Esophagus (tissue), 2 donors: ENCODE data around the gene ITPR3. TPM values are rescaled to one million over a fixed set of nuclear protein-coding genes. Genes with fewer than 3 reads are reported as not detected.

ENCODE experiments used
- H3K27ac ChIP-seq, 2 donors: one replicate each; pipeline ENCODE4 v1.5.1; 2013; ENCODE audit warnings: low read depth in 2 of 2, mild to moderate bottlenecking in 2 of 2, inconsistent platforms in 1 of 2, low read length in 1 of 2, moderate library complexity in 1 of 2
- H3K27me3 ChIP-seq, 2 donors: one replicate each; pipeline ENCODE4 v1.6.1; 2013; ENCODE audit warnings: low read length in 2 of 2, control low read depth in 1 of 2, mild to moderate bottlenecking in 1 of 2; ENCODE audit not compliant: insufficient read depth in 2 of 2, control insufficient read depth in 1 of 2
- H3K36me3 ChIP-seq, 2 donors: one replicate each; pipeline ENCODE4 v1.6.1; 2013; ENCODE audit warnings: low read length in 1 of 2; ENCODE audit not compliant: control insufficient read depth in 2 of 2, insufficient read depth in 2 of 2
- H3K4me1 ChIP-seq, 2 donors: one replicate each; pipeline ENCODE4 v1.6.1; 2013; ENCODE audit warnings: low read length in 1 of 2; ENCODE audit not compliant: control insufficient read depth in 2 of 2, insufficient read depth in 2 of 2
- H3K4me3 ChIP-seq, 2 donors: one replicate each; pipeline ENCODE4 v1.5.1; 2013; ENCODE audit warnings: low read length in 2 of 2, mild to moderate bottlenecking in 2 of 2, low read depth in 1 of 2, moderate library complexity in 1 of 2
- H3K9me3 ChIP-seq, 2 donors: one replicate each; pipeline ENCODE4 v1.6.1; 2013; ENCODE audit warnings: mild to moderate bottlenecking in 2 of 2, low read depth in 1 of 2, low read length in 1 of 2, moderate library complexity in 1 of 2; ENCODE audit not compliant: control insufficient read depth in 2 of 2, insufficient read depth in 1 of 2
- WGBS, 2 donors: extraction: QIAGEN DNeasy Blood & Tissue Kit; methylation state at CpG; one replicate each; pipeline ENCODE4 v1.1.7; 2013; 5-methylcytosine and 5-hydroxymethylcytosine counted together
- polyA plus RNA-seq, 2 donors: library from polyadenylated mRNA; stranded (reverse); fragments of 200-250 nt; gene quantifications; one replicate each; pipeline ENCODE4 v1.2.3, GENCODE V29; 2013
- donor health status: healthy with polysubstance abuse.
- donor health status: Bipolar disorder and iron deficiency.

ITPR3 gene
- polyA plus RNA-seq, 2 donors = 11.9 to 15.0 TPM

DNA sequence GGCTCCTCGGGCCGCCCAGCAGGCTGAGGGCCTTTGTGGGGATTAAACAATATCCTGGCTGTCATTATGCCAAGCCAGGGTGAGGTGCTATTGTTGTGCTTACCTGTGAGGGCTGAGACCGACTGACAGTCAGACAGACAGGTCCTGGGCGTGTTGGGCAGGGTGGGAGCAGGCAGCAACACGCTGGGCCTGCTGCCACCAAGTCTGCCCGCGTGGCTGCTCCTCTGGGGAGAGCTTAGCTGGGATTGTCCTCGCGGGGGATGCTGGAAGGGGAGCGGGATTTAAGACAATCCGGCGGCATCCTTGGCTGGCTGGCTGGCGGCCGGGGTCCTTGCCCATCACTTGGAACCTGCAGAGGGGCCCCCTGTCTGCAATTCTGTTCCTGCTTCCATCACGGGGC is 20.0 kb downstream of the ITPR3 start:
- Histone ChIP-seq H3K27ac (no peak overlapping the region), H3K9me3 (peaks cover 0 to 1% of the 10 kb centered on the region in 2 donors), H3K27me3 (no peaks in the 10 kb centered on the region), H3K36me3 (peaks cover 0 to 5% of the 10 kb centered on the region in 2 donors), H3K4me1 (peaks cover 0 to 17% of the 10 kb centered on the region in 2 donors), H3K4me3 (no peak overlapping the region)
- WGBS, 2 donors = 51 to 74% methylated on average over 14 to 15 of the region's 15 CpGs

DNA sequence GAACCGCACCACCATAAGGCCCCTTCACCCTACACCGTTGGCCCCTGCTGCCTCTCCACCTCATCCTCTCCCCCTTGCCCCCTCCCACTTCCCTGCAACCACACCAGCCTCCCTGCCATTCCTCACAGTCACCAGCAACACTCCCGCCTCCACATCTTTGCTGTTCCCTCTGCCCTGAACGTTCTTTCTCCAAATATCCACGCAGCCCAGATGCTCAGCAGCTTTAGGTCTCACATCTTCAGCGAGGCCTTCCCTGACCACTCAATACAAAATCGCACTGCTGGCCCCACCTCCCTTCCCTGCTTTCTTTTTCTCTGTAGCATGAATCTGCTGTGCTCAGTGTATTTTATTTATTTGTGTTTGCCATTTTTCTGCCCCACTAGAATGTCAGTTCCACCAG is 20.5 kb downstream of the ITPR3 start:
- Histone ChIP-seq H3K4me3 (no peak overlapping the region), H3K27ac (no peak overlapping the region), H3K27me3 (no peaks in the 10 kb centered on the region), H3K4me1 (peaks cover 0 to 17% of the 10 kb centered on the region in 2 donors), H3K36me3 (peaks cover 0 to 5% of the 10 kb centered on the region in 2 donors), H3K9me3 (peaks cover 0 to 1% of the 10 kb centered on the region in 2 donors)
- WGBS, 2 donors = 66 to 71% methylated on average over 7 of the region's 7 CpGs

DNA sequence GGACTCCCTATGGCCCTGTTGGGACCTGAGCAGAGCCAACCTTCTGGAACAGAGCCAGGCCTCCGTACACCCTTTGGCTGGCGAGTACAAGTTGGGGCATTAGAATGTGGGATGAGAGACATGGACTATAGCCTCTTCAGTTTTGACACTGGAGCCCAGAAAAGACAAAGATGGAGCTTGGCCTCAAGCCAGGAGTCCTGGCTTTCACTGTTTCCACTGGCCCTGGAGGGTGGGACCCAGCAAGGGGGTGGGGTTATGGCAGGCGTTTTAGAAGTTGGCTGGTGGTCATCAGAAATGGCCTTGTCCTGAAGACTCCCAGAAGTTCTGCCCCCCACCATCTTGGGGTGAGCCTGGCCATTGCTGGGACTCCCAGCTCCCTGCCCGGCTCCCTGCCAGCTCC is 21.8 kb downstream of the ITPR3 start:
- Histone ChIP-seq H3K36me3 (peaks cover 0 to 5% of the 10 kb centered on the region in 2 donors), H3K27ac (no peak overlapping the region), H3K4me3 (no peak overlapping the region), H3K27me3 (no peaks in the 10 kb centered on the region), H3K4me1 (peaks cover 0 to 17% of the 10 kb centered on the region in 2 donors), H3K9me3 (peaks cover 0 to 1% of the 10 kb centered on the region in 2 donors)
- 55 to 69% methylated on average over 4 of the region's 4 CpGs for WGBS, 2 donors

DNA sequence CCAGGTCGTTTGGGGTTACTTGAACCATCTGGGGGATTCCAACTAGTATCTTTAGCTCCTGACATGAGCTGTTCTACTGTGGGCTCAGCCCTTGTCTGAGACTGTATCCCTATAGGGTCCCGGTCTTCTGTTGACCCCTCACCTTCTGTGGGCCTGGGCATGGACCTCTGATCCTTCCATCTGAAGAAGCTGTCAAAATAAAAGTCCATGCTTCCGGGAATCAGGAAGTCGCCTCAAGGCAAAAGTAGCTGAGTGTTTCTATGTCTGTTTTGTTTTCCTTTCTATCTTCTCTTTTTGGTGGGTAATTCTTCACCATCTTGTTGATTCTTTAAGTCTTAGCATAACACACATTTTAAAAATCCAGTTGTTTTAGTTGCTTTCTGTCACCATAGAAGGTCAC is 30.3 kb downstream of the ITPR3 start:
- Histone ChIP-seq H3K27ac (no peak overlapping the region), H3K9me3 (no peaks in the 10 kb centered on the region), H3K4me1 (no peaks in the 10 kb centered on the region), H3K36me3 (peaks cover 0 to 11% of the 10 kb centered on the region in 2 donors), H3K4me3 (no peak overlapping the region), H3K27me3 (no peaks in the 10 kb centered on the region)
- 66 to 74% methylated on average over 4 of the region's 4 CpGs for WGBS, 2 donors

DNA sequence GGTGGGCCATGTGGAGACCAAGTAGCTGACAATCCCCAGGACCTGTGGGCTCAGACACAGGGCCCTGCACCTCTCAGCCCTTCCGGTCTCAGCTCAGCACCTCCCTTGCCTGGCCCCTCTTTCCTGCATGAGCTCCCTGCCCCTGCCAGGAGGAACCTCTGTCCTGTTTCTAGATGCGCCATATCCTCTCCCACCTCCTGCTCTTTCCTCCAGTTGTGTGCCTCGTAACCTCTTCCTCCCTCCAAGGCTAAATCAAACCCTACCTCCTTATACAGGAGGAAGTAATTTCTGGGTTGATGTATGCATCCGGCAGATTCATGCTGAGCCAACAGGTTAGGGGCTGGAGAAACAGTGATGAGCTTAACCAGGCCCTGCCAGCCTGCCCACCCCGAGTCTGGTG is 30.9 kb downstream of the ITPR3 start:
- Histone ChIP-seq H3K27ac (no peak overlapping the region), H3K36me3 (peaks cover 0 to 14% of the 10 kb centered on the region in 2 donors), H3K27me3 (no peaks in the 10 kb centered on the region), H3K4me1 (no peaks in the 10 kb centered on the region), H3K4me3 (no peak overlapping the region), H3K9me3 (no peaks in the 10 kb centered on the region)
- 75 to 87% methylated on average over 5 of the region's 5 CpGs for WGBS, 2 donors

DNA sequence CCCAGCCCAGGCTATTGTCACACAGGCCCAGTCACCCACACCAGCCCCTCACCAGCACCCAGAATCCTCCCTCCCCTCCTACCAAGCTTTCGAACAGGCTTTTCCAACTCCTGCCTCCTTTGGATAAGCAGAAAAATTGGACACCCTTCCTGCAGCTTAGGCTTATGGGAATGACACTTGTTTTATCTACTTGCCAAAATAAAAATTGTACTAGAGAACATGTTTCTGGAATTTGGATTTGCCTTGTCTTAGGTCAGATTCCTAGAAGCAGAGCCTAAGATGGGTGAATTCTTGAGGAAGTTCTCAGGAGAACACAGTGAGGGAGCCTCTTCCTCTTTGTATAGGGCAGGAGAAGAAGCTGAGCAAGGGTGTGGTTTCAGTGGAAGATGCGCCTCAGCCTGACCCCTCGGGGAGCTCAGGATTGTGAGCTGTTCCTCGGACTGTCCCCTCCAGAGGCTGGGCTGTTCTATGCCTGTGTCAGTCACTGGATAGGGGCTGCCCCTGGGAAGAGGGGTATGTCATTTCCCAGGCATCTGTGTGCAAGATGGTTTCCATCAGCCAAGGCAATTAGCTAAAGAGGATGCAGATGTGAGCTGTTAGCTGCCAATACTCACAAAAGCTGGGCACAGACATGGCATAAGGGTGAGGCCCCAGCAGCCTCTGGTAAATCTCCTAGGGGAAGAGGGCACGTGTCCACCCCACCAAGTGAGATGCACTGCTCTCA is 33.9 kb downstream of the ITPR3 start:
- WGBS, 2 donors = 64 to 78% methylated on average over 5 of the region's 5 CpGs

DNA sequence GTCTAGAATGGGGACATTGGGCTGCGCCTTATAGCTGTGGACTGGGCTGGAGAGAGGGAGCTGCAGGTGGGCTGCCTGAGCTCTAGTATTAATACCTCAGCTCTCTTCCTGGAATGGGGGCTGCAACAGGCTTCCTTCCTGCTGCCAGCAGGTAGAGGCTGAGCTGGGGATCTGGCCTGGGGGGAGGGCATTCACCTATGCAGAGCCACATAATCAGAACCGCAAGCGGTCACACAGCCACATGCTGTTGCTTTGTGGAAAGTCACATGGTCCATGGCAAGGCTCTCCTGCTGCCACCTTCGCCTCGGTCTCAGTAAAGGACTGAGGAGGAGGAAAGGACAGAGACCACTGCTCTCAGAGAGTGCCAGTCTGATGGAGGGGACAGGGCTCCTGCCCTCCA is 35.7 kb downstream of the ITPR3 start:
- 94 to 96% methylated on average over 5 of the region's 5 CpGs for WGBS, 2 donors
- peaks cover 0 to 34% of the 10 kb centered on the region in 2 donors for H3K36me3 ChIP-seq

More for the DNA sequence above, 33.9 kb downstream of the ITPR3 start:
- no peaks in the 10 kb centered on the region for H3K27me3 ChIP-seq
- H3K27ac ChIP-seq = no peak overlapping the region
- peaks cover 0 to 34% of the 10 kb centered on the region in 2 donors for H3K36me3 ChIP-seq
- no peaks in the 10 kb centered on the region for H3K4me1 ChIP-seq
- H3K9me3 ChIP-seq = no peaks in the 10 kb centered on the region
- H3K4me3 ChIP-seq = no peak overlapping the region

DNA sequence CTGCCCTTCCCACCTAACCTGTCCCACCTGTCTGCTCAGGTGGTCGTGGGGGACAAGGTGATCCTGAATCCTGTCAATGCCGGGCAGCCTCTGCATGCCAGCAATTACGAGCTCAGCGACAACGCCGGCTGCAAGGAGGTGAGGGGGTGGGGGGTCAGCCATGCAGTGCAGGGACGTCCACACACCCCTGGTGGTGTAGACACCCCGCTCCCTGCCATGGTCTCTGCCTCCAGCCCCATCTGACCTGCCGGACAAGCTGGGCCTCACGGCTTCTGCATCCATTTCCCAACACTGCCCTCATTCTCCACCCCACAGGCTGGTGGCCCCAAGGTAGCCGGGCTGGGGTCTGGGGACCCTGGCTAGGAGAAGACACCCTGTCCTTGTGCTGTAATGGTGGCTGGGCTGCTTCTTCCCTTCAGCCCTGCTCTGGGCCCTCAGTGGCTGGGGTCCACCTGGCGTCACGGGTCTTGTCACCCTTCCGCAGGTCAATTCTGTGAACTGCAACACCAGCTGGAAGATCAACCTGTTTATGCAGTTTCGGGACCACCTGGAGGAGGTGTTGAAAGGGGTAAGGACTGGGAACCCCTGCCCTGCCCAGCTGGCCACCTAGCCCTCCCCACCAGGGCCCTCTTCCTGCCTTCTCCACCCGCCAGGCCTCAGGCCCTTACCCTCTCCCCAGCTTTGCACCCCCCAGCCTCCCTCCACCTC is 38.0 kb downstream of the ITPR3 start:
- Histone ChIP-seq H3K36me3 (peaks cover 0 to 36% of the 10 kb centered on the region in 2 donors), H3K27me3 (no peaks in the 10 kb centered on the region), H3K27ac (no peak overlapping the region), H3K4me3 (no peak overlapping the region), H3K9me3 (no peaks in the 10 kb centered on the region), H3K4me1 (no peaks in the 10 kb centered on the region)
- WGBS, 2 donors = 88 to 92% methylated on average over 15 to 16 of the region's 16 CpGs

More for the DNA sequence above, 35.7 kb downstream of the ITPR3 start:
- Histone ChIP-seq H3K4me3 (no peak overlapping the region), H3K27ac (no peak overlapping the region), H3K4me1 (no peaks in the 10 kb centered on the region), H3K27me3 (no peaks in the 10 kb centered on the region), H3K9me3 (no peaks in the 10 kb centered on the region)

DNA sequence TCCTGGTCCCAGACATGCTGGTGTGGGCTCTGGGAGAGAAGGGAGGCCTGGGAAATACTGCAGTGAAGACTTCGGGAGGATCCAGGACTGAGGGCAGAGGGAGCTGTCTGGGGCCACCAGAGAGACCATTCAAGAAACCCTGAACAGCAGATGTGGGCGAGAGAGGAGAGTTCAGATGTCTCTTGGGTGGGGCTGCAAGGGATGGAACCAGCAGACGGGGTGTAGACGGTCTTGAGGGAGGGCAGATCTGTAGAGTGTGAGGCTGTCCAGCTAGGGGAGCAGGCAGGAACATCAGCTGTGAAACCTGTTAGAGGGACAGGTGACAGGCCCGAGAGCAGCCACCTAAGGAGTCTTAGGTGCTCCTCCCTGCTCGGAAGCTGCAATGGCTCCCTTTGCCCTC is 38.9 kb downstream of the ITPR3 start:
- Histone ChIP-seq H3K27me3 (no peaks in the 10 kb centered on the region), H3K27ac (no peak overlapping the region), H3K36me3 (peaks cover 0 to 42% of the 10 kb centered on the region in 2 donors), H3K9me3 (no peaks in the 10 kb centered on the region), H3K4me3 (no peak overlapping the region), H3K4me1 (no peaks in the 10 kb centered on the region)
- WGBS, 2 donors = 86 to 93% methylated on average over 6 of the region's 6 CpGs
